ENCODE data around the gene CSNK2A1. TPM values are rescaled to one million over a fixed set of nuclear protein-coding genes. Genes with fewer than 3 reads are reported as not detected.
A peak's percentile ranks its signal among the peaks of the same experiment; 100 is the strongest.

The CSNK2A1 gene
- total RNA-seq, 4 donors from 2014 or later = 67.5 to 86.3 (median 78.9) TPM

DNA sequence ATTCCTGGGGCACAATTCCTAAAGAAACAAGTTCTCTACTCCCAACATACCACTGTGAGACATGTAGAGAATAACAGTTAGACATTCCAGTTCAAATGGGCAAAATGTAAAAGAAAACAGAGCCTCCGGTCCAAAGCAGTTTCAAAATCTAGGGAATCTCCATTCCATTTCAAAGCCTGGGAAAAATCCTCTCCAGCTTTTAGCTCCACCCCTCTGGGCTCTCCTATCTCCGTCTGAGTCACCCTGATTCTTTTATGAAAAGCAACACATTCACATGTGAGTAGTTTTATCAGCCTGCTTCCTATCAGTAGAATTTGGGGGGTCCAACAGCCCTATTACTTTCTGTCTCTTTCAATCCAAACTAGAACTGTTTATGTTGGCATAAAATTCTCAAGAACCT is 3.7 kb downstream of the CSNK2A1 start:
- Histone ChIP-seq H3K4me1 (peaks cover 36 to 81% (median 45%) of the 10 kb centered on the region in 3 donors), H3K9me3 (no peaks in the 10 kb centered on the region), H3K27ac (peak overlapping the region in 2 of 4 donors; percentile 3 to 26), H3K27me3 (no peaks in the 10 kb centered on the region), H3K4me3 (peak overlapping the region in 1 of 4 donors; percentile 15), H3K36me3 (no peaks in the 10 kb centered on the region)
- DNase-seq = no peak
- intact Hi-C loops (cut with DNase I) = no loop called here
- 21 to 33% methylated on average over 2 of the region's 2 CpGs for WGBS, 2 donors
- no peak for TF ChIP-seq POLR2A (IDR thresholded peaks at IDR 0.05)
- no peak for TF ChIP-seq CTCF (IDR thresholded peaks at IDR 0.05)

DNA sequence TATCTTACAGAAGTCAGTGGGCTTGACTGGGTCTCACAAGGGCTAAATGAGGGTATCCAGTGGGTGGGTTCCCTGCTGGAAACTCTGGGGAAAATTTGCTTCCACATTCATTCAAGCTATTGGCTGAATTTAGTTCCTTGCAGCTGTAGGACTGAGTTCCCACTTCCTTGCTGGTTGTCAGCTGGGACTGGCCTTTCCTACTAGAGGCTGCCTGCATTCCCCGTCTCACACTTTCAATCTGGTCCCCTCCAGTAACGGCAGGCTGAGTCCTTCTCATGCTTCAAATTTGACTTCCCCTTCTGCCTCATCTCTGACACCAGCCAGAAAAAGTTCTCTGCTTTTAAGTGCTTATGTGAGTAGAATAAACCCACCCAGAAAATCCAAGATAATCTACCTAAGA is 4.4 kb downstream of the CSNK2A1 start:
- Histone ChIP-seq H3K27me3 (no peaks in the 10 kb centered on the region), H3K27ac (no peak overlapping the region), H3K36me3 (no peaks in the 10 kb centered on the region), H3K4me1 (peaks cover 33 to 85% (median 45%) of the 10 kb centered on the region in 3 donors), H3K9me3 (no peaks in the 10 kb centered on the region), H3K4me3 (no peak overlapping the region)
- 75 to 88% methylated on average over 2 of the region's 2 CpGs for WGBS, 2 donors
- no peak for DNase-seq
- intact Hi-C loops (cut with DNase I) = no loop called here
- TF ChIP-seq CTCF (IDR thresholded peaks at IDR 0.05) (no peak), POLR2A (IDR thresholded peaks at IDR 0.05) (no peak)

GRCh38 chr20:537983-538382 is 5.6 kb downstream of the CSNK2A1 start:
- intact Hi-C loops (cut with DNase I) = no loop called here

GRCh38 chr20:536426-537010 is 7.1 kb downstream of the CSNK2A1 start:
- no peak for TF ChIP-seq CTCF (IDR thresholded peaks at IDR 0.05)
- TF ChIP-seq POLR2A (IDR thresholded peaks at IDR 0.05) = no peak
- H3K4me3 ChIP-seq = peak overlapping the region in 1 of 4 donors; percentile 34
- intact Hi-C loops (cut with DNase I) = no loop called here
- H3K36me3 ChIP-seq = no peaks in the 10 kb centered on the region
- peak overlapping the region; percentile 26 to 71 (median 54) for H3K27ac ChIP-seq
- H3K27me3 ChIP-seq = no peaks in the 10 kb centered on the region
- no peak for DNase-seq
- WGBS, 2 donors = 31 to 52% methylated on average over 7 of the region's 7 CpGs
- peaks cover 23 to 86% (median 33%) of the 10 kb centered on the region in 3 donors for H3K4me1 ChIP-seq
- H3K9me3 ChIP-seq = no peaks in the 10 kb centered on the region

More at GRCh38 chr20:537983-538382, 5.6 kb downstream of the CSNK2A1 start:
- TF ChIP-seq CTCF (IDR thresholded peaks at IDR 0.05) (no peak), POLR2A (IDR thresholded peaks at IDR 0.05) (no peak)
- WGBS, 2 donors = 83 to 89% methylated on average over 4 to 6 of the region's 6 CpGs
- no peaks in the 10 kb centered on the region for H3K27me3 ChIP-seq
- no peak overlapping the region for H3K4me3 ChIP-seq
- no peaks in the 10 kb centered on the region for H3K9me3 ChIP-seq
- DNase-seq = no peak
- no peak overlapping the region for H3K27ac ChIP-seq
- H3K36me3 ChIP-seq = no peaks in the 10 kb centered on the region
- peaks cover 31 to 93% (median 45%) of the 10 kb centered on the region in 3 donors for H3K4me1 ChIP-seq

DNA sequence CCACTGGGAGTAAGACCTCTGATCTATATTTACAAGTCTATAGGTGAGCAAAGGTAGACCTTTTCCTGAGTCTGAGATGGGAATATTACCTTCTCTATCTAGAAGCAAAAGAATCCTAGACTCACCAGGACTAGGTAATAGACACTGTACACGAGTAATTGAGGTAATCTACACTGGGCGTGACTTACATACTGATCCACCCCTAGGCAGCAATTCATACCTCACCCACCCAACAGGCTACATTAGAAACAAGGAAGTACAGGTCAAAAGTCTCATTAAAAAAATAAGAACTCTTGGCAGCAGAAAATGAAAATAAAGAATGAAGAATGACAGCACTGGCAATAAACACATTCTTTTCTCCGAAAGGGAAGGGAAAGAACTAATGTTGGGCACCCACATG is 7.6 kb downstream of the CSNK2A1 start:
- peaks cover 23 to 83% (median 28%) of the 10 kb centered on the region in 3 donors for H3K4me1 ChIP-seq

More for the DNA sequence above, 7.6 kb downstream of the CSNK2A1 start:
- 25% methylated on average over 3 of the region's 3 CpGs for whole genome bisulfite sequencing, 2 donors
- DNase-seq = no peak
- intact Hi-C loops (cut with DNase I) = no loop called here
- Histone ChIP-seq H3K27ac (peak overlapping the region; percentile 26 to 71 (median 54)), H3K4me3 (peak overlapping the region in 1 of 4 donors; percentile 34), H3K36me3 (no peaks in the 10 kb centered on the region), H3K9me3 (no peaks in the 10 kb centered on the region), H3K27me3 (no peaks in the 10 kb centered on the region)
- TF ChIP-seq CTCF (IDR thresholded peaks at IDR 0.05) = no peak
